ENCODE data around the gene CYP2W1. TPM values are rescaled to one million over a fixed set of nuclear protein-coding genes. Genes with fewer than 3 reads are reported as not detected.
A peak's percentile ranks its signal among the peaks of the same experiment; 100 is the strongest.

The CYP2W1 gene
- total and polyA plus RNA-seq, 10 of the 15 experiments (the other 5 are each of a cell fraction or from before 2014, with no cell fraction given): not detected

- TF ChIP-seq PBX3 (IDR thresholded peaks at IDR 0.05; ENCODE audit: insufficient replicate concordance, low read depth, low read length) (no peak), E4F1 (IDR thresholded peaks at IDR 0.05; ENCODE audit: borderline replicate concordance, partially characterized antibody) (peak; percentile 39), ZNF274 (IDR thresholded peaks at IDR 0.05; ENCODE audit: insufficient read depth, insufficient read length) (no peak), TCF3 (IDR thresholded peaks at IDR 0.05; ENCODE audit: borderline replicate concordance, insufficient read depth, low read depth, low read length) (no peak), SREBF1 (IDR thresholded peaks at IDR 0.05; ENCODE audit: low read length) (no peak), SMAD5 (IDR thresholded peaks at IDR 0.05; ENCODE audit: low read depth) (no peak), SREBF2 (IDR thresholded peaks at IDR 0.05; ENCODE audit: low read length) (no peak), MXI1 (IDR thresholded peaks at IDR 0.05; ENCODE audit: low read depth, low read length) (peak; percentile 60), BACH1 (IDR thresholded peaks at IDR 0.05; ENCODE audit: borderline replicate concordance) (0 out of 2 replicates have a peak, but pooled peaks have one; percentile 29), CHD2 (IDR thresholded peaks at IDR 0.05; ENCODE audit: borderline replicate concordance, low read depth, low read length) (no peak), ZBED1 (IDR thresholded peaks at IDR 0.05; ENCODE audit: borderline replicate concordance) (no peak), IRF3 (IDR thresholded peaks at IDR 0.05) (no peak), HDGF (IDR thresholded peaks at IDR 0.05) (peak; percentile 59; the same call in 1 of the 2 replicates), HDAC2 (IDR thresholded peaks at IDR 0.05) (no peak), NR2C1 (IDR thresholded peaks at IDR 0.05) (peak; percentile 57), ATF7 (IDR thresholded peaks at IDR 0.05; ENCODE audit: low read depth) (no peak), CHD1 (IDR thresholded peaks at IDR 0.05; ENCODE audit: low read depth, low read length) (0 out of 2 replicates have a peak, but pooled peaks have one; percentile 44), RB1 (IDR thresholded peaks at IDR 0.05; ENCODE audit: borderline replicate concordance) (0 out of 2 replicates have a peak, but pooled peaks have one; percentile 54), BCL11A (IDR thresholded peaks at IDR 0.05; ENCODE audit: low read depth, low read length) (no peak), SMC3 (IDR thresholded peaks at IDR 0.05; ENCODE audit: borderline replicate concordance, low read length) (no peak), MEF2A (IDR thresholded peaks at IDR 0.05; ENCODE audit: insufficient read depth, low read depth, low read length) (no peak), KDM1A (IDR thresholded peaks at IDR 0.05; ENCODE audit: borderline replicate concordance) (no peak), WRNIP1 (IDR thresholded peaks at IDR 0.05; ENCODE audit: borderline replicate concordance, low read depth, low read length) (no peak), ATF3 (IDR thresholded peaks at IDR 0.05; ENCODE audit: borderline replicate concordance, extremely low read depth, low read depth, low read length) (no peak), MAX (IDR thresholded peaks at IDR 0.05; ENCODE audit: low read depth, low read length) (peak; percentile 47), ZSCAN29 (IDR thresholded peaks at IDR 0.05) (no peak)
Observed at GRCh38 chr7:974820-975681, 7.9 kb upstream of the CYP2W1 start, which contains the start of gene COX19 (continued).
